Epithelial cell of esophagus (primary cell): ENCODE measurements around the gene CPT1A.
A peak's percentile ranks its signal among the peaks of the same experiment; 100 is the strongest.

ENCODE experiments used
- DNase-seq: peaks from one replicate; pipeline ENCODE4 v3.0.0; 2010; ENCODE audit warnings: low read depth
- H3K4me3 ChIP-seq: 2 replicates; pipeline ENCODE4 v1.5.1; 2011; ENCODE audit warnings: mild to moderate bottlenecking, low read length, control low read depth
- TF ChIP-seq, protein P1 (sequence below): IDR thresholded peaks from 2 replicates; pipeline ENCODE4 v1.5.1; 2011; ENCODE audit warnings: low read depth, mild to moderate bottlenecking, low read length, control low read depth, inconsistent platforms; ENCODE audit not compliant: insufficient read depth; ENCODE audit errors: missing control alignments

The CPT1A gene

DNA sequence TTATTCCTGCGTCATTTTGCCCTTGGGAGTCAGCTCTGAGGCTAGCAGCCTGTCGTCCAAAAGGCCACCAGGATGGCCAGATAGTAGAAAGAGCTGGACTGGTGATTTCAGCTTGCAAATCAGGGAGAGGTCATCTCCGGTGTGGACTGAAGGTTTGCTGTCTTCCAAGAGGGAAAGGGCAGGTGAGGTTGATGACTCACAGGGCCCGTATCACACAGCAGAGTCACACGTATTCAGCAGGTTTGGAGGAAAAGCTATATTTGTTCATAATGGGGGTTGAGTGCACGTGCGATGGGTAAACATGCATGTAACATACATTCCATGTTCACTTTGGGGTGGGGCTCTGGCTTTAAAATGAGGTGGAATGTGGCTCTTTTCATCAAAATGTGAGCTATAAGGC, 36.3 kb upstream of the CPT1A start:
- H3K4me3 ChIP-seq: no peak overlapping the region

DNA sequence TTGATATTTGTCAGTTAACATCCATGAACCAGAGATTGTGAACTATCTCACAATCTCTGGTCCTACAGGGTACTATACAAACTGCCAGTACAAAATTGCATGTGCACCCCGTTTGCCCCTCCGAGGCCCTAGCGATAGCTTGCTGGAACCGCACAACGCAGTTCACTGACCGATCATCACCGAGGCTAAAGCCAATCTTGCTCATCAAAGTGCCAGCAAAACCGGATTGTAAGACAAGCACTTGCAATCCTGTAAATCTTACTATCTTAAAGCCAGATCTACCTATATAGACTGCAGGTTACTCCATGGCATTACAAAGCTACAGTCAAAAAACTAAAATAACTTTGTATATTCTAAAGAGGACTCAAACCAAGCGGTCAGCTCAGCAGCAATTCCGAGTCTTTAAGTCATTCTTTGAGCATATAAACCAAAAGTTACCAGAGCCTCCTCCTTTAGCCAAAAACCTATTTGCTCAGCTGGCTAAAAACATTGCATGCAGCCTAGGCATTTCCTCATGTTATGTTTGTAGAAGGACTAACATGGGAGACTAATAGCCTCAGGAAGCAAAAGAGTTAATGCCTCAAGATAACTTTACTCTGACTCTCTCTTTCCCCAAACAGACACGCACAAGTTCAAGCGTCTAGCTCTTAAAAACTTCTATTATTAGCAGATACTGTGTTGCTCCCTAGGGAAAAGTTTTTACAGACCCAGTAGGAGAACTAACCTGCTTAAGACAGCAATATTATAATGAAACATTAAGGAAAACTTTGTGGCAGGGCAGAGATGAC, 30.7 kb upstream of the CPT1A start:
- TF ChIP-seq, protein P1, sequence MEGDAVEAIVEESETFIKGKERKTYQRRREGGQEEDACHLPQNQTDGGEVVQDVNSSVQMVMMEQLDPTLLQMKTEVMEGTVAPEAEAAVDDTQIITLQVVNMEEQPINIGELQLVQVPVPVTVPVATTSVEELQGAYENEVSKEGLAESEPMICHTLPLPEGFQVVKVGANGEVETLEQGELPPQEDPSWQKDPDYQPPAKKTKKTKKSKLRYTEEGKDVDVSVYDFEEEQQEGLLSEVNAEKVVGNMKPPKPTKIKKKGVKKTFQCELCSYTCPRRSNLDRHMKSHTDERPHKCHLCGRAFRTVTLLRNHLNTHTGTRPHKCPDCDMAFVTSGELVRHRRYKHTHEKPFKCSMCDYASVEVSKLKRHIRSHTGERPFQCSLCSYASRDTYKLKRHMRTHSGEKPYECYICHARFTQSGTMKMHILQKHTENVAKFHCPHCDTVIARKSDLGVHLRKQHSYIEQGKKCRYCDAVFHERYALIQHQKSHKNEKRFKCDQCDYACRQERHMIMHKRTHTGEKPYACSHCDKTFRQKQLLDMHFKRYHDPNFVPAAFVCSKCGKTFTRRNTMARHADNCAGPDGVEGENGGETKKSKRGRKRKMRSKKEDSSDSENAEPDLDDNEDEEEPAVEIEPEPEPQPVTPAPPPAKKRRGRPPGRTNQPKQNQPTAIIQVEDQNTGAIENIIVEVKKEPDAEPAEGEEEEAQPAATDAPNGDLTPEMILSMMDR: no peak
- H3K4me3 ChIP-seq: no peak overlapping the region
- no peak for DNase-seq

More for the DNA sequence above, 36.3 kb upstream of the CPT1A start:
- TF ChIP-seq, protein P1: no peak
- peak; percentile 29 for DNase-seq

DNA sequence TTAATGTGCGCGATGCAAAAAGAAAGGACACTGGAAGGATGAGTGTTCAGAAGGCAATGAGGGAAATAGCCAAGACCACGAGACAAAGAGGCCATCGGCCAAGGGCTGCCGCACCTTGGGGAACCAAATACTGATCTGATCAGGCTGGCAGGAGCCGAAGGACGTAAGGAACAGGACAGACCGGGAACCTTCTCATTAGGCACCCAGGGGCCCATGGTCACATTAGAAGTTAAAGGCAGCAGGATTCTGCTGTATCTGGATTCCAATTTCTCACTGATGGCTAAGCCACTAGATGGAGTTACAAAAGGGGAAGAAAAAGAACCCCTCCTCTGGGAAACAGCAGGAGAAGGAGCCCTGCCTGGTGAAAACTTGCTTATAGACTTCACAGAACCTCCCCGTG, 28.8 kb upstream of the CPT1A start:
- peak overlapping the region; percentile 43 for H3K4me3 ChIP-seq
- TF ChIP-seq, protein P1: no peak
- DNase-seq: no peak

DNA sequence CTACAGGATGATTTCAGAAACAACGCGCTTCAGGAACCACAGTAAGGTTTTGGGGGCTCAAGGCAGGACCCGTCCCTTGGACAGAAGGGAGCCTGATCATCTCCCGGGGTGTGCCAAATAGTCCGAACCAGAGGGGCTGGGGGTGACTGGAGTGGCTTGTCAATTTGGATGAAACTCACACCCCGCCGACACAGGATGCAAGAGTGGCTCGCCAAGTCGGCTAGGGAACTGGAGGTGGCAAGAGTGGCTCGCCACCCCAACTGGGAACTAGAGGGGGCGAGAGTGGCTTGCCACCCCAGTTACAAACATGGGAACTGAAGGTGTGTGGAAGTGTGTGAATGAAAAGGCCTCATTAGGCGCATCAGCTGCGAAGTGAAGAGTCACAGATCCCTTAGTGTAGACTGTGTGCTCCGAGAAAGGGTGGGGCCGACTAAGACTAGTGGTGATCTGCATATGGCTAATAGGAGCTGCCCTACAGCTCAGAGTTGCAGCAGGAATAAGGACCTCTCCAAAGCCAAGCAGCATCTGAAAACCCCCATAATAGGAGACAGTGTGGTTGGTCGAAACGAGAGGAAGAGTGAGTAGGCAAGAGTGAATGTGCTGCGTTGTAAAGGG, 26.6 kb upstream of the CPT1A start:
- TF ChIP-seq, protein P1: no peak
- H3K4me3 ChIP-seq: no peak overlapping the region
- no peak for DNase-seq

DNA sequence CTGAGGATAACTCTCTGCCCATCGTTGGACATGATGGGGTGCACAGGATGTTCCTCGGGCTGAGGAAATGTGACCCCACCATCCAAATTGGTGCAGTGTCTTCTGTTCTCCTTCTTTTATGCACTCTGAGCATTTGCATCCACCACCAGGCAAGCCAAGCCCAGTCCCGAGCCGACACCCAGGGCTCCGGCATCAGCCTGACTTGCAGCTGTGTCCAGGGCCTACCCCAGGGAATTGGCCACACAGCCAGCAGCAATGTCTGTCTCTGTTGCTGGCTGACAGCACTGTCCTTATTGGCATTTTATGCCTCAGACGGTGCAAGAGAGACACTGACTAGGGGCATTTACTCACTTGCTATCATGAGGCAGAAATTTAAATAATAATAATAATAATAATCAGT, 25.4 kb upstream of the CPT1A start:
- no peak overlapping the region for H3K4me3 ChIP-seq
- DNase-seq: no peak
- TF ChIP-seq, protein P1: no peak

DNA sequence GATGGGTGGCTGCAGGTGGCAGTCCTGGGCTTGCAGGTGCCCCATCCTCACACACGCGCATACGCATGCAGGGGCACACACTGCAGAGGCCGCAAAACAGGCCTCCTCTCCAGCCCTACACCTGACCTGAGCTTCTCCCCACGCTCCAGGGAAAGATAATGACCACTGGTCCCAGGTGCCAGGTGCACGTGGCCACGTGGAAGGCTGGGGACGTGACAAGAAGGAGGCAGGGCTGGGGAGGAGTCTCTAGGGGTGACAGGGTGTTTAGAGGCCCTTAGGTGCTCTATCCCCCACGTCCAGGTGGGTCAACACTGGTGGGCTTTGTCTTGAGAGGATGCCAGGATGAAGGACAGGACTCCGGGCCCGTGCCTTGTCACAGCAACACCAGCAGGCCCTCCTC, 23.5 kb upstream of the CPT1A start:
- DNase-seq: no peak
- no peak overlapping the region for H3K4me3 ChIP-seq
- TF ChIP-seq, protein P1: no peak
